Eye (tissue), 1 donor: ENCODE data around the gene LDB2.
A peak's percentile ranks its signal among the peaks of the same experiment; 100 is the strongest.

Experiments used
- DNase-seq: peaks from one replicate; pipeline ENCODE4 v3.0.0-alpha.2; 2015

Gene LDB2

DNA sequence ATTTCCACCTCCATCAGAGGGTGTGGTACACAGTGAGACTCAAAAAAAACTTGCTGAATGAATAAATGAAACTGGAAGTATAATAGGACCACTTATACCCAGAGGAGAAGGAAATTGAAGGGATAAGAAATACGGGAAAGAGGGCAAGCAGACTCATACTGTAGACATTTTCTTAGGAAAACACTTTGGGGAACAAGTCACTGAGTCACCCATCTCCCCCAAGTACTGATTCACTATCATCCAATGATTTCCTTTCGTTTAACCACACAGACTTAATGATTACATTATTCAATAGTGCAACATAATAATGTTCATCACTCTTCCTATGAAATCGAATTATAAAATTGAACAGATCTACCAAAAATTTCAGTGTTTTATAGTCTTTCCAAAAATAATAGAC, 97.1 kb downstream of the LDB2 start:
- no peak for DNase-seq

DNA sequence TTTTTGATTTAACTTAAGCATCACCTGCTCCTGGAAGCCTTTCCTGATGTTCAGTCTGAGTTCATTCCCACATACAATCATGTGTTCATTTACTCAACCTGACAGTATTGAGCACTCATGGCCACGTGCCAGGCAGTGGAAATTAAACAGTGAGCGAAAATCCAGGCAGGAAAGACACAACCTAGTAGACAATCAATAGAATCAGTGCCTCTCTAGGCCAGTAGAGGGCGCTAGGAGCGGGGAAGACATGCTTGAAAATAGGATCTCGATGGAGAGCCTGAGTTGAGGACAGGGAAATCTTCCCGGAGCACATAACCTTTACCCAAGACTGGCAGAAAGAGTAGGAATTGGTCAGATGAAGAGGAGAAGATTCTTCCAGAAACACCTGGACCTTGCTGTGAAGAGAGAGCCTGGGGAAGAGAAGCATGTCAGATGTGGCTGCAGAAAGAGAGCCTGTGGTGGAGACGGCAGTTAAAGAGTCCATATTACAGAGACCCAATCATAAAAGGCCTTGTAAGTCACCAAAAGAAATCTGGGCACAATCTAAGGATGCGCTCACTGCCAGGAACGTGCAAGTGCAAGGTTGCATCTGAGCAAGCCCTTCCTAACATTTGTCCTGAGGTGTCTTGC, 103.5 kb downstream of the LDB2 start:
- DNase-seq = peak; percentile 81

DNA sequence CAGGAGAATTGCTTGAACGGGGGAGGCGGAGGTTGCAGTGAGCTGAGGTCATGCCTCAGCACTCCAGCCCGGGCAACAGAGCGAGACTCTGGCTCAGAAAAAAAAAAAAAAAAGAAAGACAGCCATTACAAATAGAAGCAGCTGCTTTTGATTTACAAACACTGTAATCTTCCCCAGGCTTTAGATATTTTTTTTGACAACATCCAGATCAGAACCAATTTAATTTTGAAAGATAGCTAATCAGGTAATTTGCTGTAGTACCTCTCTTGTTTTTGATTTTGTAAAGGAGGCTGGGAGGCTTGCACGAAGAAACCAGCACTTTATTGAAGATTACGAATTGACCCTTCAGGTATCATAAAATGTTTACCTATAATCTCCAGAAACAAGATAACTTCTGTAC, 107.0 kb downstream of the LDB2 start:
- no peak for DNase-seq

DNA sequence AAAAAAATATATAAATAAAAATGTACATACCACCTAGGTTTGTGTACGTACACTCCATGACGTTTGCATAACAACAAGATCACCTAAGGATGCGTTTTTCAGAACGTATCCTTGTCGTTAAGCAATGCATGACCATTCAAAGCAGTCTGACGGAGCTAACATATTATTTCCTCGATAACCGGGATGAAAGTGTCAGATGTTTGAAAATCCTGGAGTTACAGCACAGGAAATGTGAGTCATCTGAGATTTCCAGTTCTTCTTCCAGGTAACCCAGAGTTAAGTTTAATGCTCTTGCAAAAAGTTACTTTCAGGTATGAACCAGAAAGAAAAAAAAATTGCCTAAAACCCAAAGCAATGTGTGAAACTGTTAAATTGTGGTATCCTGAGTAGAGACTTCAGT, 107.9 kb downstream of the LDB2 start:
- DNase-seq = no peak

DNA sequence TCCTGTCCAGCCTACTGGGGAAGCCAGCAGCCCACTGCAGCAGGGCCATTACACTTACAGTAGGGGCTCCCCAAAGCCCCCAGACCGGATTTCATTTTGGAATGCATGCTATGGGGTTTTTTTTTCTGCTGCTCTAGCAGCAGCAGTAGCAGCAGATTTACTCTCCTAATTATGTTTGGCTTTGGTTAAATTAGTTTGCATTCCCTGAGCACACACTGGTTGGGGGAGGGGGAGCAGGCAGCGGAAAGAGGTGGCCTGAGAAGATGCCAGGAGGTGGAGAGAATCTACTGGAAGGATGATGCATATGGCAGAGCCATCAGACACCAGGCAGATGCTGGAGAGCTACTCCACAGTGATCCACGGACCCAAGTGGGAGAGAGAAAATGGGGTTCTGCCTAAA, 109.6 kb downstream of the LDB2 start:
- DNase-seq = no peak

DNA sequence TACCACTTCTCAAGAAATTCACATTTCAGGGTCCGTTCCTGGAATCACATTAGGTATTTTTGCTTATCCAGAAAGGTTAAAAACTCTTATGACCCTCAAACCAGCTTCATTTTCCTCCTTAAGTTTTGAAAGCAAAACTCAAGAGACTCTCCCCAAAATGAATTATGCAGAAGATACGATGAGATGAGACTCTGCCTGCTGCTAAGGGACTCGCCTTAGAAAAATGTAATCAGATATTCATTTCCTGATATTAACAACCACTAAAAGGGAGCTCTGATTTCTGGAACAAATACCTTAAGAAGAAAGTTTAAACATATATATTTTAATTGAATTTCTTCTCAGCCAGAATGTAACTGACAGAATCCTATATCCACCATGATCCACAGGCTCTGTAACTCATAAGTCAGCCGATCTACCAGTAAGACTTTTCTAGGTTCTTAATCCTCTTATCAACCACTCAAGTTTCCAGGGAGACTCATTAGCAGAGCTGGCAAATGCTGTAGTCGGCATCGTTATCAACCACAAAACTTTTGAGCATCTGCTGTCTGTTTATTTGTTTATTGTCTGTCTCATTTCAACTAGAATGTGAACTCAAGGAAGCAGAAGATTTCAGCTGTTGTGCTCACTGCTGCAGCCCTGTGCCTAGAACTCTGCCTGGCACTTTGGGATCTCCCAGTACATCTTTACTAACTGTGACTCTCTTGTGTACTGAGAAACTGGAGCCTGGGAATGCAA, 112.5 kb downstream of the LDB2 start:
- DNase-seq = no peak

DNA sequence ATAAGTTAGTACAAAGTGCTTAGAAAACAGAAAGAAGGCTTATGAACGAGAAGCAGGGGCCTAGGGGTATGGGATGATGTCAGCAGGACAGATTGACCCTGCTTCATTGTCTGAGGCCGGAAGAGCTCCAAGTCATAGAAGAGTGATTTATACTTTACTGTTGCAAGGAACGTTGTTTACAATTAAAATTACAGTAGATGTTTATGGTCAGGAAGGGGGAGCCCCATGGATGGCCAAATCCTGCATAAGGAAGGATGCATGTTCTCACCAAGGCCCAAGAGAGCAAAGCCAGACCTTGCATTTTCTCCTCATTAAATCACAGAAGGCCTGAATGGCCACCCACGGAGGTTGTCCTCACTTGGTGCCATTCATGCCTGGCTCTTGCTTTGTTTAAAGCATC, 115.3 kb downstream of the LDB2 start:
- DNase-seq = no peak

DNA sequence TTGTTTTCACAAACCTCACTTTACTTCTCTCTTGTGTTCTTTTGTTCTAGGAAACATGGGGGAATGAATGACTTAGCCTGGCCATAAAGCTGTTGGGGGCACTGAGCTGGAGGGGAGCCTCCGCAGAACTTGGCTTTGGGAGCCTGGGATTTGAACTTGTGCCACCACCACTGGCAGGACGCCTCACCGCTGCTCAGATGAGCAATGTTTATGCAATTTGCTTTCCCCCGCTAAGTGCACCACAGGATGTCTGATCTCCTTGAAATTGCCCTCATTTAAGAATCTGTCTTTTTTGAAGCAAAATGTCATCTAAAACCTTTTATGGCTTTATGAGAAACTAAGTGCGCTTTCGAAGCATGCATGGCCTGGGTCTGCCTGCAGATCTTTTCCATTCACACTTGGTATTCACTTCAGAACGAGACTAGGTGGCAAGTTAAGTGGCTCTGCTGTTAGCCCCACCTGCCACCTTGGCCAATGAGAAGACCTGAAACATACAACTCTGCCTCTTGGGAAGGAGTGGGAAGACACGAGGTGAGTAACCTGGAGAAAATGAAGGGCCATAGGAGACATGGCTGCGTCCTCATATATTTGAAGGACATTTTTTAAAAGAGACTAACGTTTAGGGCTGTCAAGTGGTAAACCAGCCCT, 119.3 kb downstream of the LDB2 start:
- DNase-seq = no peak

DNA sequence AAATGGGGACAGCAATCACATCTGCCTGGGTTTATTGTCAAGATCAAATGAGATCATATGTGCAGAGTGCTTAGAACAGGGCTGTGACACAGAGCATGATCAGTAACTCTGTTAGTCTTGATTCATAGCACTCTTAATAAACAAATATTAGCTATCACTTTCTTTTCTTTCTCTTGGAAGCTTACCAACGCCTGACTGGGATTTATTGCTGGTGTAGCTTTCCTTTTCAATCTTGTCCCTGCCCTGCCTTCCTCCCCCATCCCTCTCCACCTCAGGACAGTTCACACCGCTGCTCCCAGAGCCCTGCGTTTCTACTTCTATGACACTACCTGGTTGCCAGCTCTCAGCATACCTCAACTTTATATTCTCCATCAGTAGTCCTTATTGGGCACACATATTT, 120.7 kb downstream of the LDB2 start:
- DNase-seq = no peak

DNA sequence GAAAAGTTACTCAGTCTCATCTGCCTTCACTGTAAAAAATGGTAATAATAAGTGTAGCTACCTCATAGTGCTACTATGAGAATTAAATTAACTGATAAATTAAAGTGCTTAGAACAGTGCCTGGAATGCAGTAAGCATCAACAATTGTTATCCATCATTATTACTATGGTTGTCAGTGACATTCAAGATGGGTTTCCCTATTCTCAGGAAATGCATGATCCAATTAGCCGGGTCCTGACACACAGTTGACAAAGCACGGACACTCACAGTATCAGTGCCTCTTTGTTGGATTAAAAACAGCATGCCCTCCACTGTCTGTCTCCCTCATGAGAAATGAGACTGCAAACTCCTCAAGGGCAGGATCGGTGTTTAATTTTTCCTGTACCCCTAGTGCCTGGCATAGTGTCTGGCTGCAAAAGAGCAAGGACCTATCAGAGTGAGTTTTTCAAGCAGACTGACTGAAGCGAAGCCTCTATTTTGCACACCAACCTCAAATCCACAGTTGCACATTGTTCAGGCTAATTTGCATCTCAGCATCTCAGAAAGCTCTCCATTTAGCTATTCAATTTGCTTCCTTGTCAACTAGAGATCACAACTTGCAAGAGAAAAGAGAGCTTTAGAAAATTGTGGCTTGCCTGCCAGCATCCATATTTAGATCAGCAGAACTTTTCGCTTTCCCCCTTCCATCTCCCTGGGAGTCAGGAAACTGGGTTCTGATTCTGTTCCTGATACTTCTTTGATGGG, 122.9 kb downstream of the LDB2 start:
- no peak for DNase-seq

DNA sequence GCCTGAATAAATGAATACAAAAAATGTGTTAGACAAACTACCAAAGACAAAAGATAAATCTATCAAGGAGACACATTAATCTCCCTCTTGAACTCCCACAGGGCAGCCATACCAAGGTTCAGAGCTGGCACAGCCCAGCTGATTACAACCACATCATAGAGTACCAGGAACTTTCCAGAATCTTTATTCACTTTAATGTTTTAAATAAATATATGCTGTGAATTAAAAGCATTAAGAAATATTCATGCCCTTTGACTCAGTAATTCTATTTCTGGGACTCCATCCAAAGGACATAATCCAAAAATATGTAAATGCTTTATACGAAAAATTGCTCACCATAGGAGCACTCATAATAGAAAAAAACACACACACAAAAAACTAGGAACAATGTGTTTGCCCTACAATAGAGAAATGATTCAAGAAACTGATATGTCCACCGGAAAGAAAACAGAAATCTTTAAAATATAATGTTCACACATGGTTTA, 126.0 kb downstream of the LDB2 start:
- DNase-seq = peak; percentile 69

DNA sequence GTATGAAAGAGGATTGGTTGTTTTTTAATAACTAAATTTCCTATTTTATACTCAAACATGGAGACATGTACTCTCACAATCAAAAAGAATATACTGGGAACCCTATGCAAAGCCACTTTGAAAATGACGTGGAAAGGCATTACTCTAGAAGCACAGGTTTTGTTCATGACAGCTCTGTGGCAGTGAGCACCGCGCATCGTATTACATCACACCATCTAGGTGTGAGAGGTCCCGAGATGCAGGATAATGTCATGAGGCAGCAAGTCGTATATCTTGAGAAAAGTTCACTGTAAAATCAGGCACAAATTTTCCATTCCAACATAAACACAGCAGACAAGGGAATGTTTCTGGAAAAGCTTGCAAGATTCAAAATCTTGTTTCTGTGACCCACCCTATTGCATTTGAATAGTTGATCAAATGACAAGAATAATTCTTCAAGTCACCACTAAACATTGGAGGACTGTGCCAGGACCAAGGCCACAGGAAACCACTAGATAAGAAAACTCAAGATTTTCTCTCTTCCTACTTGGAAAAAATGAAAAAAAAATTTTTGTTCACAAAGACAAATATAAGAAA, 127.6 kb downstream of the LDB2 start:
- DNase-seq = no peak

DNA sequence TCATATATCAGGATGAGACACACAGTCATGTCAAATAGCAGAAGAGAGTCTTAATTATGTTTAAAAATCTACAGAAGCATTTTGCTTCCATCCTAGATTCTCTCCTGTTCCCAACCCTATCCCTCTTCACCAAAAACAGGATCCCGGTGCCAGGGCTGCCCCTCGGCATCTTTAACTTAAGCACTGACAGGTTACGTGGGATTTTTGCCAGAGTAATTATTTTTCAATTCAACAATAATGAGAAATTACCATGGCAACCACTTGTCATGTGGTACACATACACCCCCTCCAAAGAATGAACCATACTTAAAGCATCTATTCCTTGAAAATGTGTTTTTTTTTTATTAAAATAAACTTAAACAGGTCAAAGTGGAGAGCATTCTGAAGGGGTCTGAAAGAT, 130.6 kb downstream of the LDB2 start:
- no peak for DNase-seq

DNA sequence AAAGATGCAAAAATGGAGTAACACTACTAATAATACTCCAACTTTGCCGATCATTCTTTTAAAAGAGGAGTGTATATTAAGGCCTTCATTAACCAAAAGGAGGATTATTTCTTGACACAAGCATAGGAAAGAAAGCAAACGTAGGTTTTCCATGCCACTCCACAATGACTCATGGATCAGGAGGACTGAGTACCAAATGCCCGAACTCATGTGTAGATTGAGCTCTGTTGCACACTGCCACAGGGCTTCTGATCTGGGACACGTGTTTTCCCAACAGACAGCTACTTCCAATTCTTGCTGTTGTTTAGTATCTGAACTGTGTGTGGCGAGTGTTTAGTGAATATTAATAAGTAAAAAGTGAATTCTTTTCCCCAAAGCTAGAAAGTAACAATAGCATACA, 131.2 kb downstream of the LDB2 start:
- no peak for DNase-seq

DNA sequence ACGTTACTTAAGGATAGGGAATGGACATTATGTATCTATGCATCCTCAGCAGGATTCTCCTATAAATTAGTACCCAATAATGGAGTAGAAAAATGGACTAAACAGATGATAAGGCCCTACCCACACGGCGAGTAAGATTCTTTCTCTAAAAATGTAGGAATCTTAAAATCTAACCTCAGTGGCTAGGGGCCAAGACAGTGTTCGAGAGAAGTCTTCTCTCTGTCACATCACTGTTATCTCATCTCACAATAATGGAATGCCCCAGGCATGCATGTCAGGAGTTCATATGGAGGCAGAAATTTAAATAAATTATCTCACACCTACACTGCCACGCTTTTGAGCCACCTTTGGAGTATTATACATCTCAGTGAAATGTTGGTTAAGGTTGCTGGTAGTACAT, 132.9 kb downstream of the LDB2 start:
- no peak for DNase-seq

DNA sequence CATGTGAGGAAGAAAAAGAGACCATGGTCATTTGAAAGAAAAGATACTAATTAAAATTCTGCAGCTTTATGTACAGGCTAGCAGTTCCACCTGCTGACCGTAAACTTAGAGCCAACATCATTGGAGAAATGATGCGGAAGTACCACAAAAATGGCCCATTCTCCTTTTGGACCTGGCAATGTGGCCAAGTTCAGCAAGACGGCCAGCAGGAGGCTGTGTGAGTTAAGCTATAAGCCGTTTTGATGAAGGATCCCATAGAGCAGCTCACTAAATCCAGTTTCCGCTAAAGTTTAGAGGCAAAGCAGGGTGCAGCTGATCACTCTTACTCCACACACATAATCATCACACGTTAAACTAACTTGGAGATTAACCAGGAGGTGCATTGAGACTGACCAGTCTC, 133.8 kb downstream of the LDB2 start:
- no peak for DNase-seq

DNA sequence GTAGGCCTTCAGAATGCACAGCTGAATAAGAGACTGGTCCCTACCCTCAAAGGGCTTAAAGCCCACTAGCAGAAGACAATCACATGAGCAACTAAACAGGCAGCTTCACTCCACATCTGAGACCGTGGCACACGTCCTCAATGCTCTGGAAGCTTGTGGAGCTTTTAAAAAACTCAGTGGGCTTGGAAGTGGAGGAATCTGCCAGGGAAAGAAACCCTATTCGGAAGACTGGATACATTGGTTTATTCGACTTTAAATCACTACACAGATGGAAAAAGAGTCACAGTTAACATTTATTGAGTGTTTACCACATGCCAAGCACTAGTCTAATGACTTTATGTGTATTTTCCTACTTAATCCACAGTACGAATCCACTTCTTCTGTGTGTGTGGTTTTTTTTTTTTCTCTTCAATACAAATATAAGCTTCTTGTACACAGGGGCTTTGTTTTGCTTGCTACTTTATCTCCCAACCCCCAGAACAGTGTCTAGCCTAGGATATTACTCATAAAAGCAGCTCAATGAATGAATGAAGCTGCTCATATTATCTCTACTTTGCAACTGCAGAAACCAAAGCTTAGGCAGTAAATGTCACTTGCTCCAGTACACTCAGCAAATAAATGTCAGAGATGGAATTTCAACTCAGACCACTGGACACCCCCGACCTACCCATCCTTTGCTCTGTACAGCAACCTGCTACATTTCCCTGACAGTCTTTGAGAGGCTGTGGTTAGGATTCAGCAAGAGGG, 137.7 kb downstream of the LDB2 start:
- DNase-seq = no peak

DNA sequence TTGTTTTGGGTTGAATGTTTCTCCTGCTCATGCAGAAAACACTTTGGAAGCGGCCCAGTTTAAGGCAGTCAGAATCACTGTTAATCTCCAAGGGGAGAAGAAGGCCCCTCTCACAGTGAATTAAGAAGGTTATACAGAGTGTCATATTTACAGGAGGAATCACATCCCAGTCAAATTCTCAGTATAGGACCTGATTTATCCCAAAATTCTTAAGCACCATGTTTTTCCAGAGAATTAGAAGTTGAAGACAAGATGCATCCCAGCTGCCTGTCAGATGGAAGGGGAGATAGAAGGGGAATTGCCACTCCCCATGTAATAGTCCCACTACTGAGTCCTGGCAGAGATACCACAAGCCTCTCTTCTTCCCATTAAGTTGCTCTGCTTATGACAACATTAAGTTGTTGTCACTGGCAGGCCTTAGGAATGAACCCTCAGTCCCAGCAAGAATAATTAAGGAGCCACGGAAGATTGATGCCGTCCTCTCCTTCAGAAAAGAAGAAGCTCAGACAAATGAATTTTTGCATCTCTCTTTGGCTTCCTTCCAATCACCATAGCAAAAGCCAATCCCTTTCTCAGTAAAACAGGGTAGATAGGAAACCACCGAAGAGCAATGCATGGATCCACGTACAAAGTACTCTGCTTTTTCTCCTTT, 138.4 kb downstream of the LDB2 start:
- peak; percentile 48 for DNase-seq

DNA sequence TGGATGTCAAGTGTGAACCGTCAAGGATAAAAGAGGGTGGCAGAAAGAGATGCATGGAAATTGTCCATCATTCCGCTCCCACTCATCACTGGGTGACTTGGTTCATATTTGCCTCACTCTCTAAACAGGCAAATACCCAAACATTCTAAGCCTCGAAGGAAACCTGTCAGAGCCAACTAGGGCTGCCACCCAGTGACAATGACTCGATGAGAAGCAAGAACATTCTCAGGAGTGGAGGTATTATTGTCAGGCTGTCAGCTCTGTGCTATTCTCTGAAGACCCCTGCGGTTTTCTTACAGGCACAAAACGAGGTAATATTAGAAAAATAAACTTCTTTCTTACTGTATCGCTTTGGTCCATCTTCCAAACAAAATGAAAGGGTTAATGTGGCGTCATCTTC, 139.6 kb downstream of the LDB2 start:
- DNase-seq = no peak

DNA sequence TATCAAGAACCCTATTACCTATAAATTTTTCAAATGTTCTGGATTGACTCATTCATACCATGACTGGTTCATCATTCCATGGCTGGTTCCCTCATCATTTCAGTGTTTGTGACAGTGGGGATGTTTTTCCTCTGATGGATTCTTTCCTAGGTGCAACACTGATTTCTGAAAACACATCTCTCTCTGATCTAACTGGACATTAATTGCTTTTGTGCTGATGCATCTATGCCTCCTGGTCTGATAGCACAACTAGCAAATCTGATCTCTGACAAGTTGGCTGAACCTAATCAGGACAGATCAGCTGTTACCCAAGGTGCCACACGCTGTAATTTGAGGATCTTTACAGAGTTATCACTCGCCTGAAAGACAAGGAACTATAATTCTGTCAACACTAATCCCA, 140.2 kb downstream of the LDB2 start:
- DNase-seq = no peak

DNA sequence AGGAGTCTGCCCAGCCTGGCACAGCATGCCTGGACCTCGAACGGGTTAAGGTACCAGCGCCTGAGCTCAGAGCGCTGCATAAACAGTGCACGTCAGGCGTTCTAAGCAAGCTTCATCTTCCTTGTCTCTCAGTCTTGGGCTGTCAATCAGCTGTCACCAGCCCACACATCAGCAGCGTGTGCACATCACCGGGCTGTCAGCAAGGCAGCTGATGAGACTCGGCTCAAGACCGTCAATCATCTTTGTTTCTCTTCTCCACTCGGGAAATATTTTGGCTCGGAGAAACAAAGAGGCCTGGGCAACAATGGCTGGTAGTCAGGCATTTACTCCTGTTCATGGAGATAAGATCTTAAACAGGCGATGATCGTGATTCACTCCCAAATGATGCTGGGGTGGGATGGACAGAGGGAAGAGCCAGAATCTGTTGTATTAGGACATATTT, 141.3 kb downstream of the LDB2 start:
- peak; percentile 43 for DNase-seq

DNA sequence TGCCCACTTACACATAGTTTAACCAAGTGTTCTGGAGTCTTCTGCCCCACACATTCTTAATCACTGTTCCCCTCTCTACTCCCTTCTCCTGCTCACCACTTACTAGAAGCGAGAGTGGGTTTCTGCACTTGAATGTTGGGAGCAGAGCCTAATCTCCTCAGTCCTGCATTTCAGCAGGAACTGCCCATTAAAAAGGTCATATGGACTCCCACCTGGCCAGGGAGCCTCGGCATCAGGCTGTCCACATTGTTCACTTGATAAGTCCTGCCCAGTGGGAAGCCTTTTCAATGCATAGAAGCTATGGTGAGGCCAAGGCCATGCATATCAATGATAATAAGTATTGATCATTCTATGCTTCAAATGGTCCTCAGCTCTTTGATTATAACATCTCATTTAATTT, 144.3 kb downstream of the LDB2 start:
- DNase-seq = no peak
